ENCODE measurements around the gene NID2.

NID2 gene

GRCh38 chr14:52080808-52081755 lies 12.2 kb upstream of the NID2 start:
- DNase-seq (ENCODE audit: low read depth in 2 of 2), result no peak

GRCh38 chr14:52080158-52080800 lies 11.4 kb upstream of the NID2 start:
- DNase-seq (ENCODE audit: low read depth in 2 of 2), result no peak

GRCh38 chr14:52079239-52079959 lies 10.5 kb upstream of the NID2 start:
- no peak for DNase-seq (ENCODE audit: low read depth in 2 of 2)

- DNase-seq (ENCODE audit: low read depth in 2 of 2), result no peak
Measured at GRCh38 chr14:52078721-52079120, 9.9 kb upstream of the NID2 start.

GRCh38 chr14:52078095-52078531 lies 9.3 kb upstream of the NID2 start:
- no peak for DNase-seq (ENCODE audit: low read depth in 2 of 2)

GRCh38 chr14:52077256-52077979 lies 8.6 kb upstream of the NID2 start:
- DNase-seq (ENCODE audit: low read depth in 2 of 2), result no peak

GRCh38 chr14:52076334-52076733 lies 7.5 kb upstream of the NID2 start:
- DNase-seq (ENCODE audit: low read depth in 2 of 2), result no peak

GRCh38 chr14:52075371-52075770 lies 6.5 kb upstream of the NID2 start:
- no peak for DNase-seq (ENCODE audit: low read depth in 2 of 2)

- no peak for DNase-seq (ENCODE audit: low read depth in 2 of 2)
Measured at GRCh38 chr14:52073251-52073650, 4.4 kb upstream of the NID2 start.

GRCh38 chr14:52072266-52072780 lies 3.5 kb upstream of the NID2 start:
- DNase-seq (ENCODE audit: low read depth in 2 of 2), result no peak

- DNase-seq (ENCODE audit: low read depth in 2 of 2), result no peak
Measured at GRCh38 chr14:52071675-52072074, 2.8 kb upstream of the NID2 start.

GRCh38 chr14:52070051-52070431 lies 1.2 kb upstream of the NID2 start:
- no peak for DNase-seq (ENCODE audit: low read depth in 2 of 2)

GRCh38 chr14:52069307-52070050 lies 620 bp upstream of the NID2 start:
- no peak for DNase-seq (ENCODE audit: low read depth in 2 of 2)

GRCh38 chr14:52067873-52068614 lies 815 bp downstream of the NID2 start:
- no peak for DNase-seq (ENCODE audit: low read depth in 2 of 2)

GRCh38 chr14:52064174-52064573 lies 4.7 kb downstream of the NID2 start:
- no peak for DNase-seq (ENCODE audit: low read depth in 2 of 2)

GRCh38 chr14:52063052-52063462 lies 5.8 kb downstream of the NID2 start:
- DNase-seq (ENCODE audit: low read depth in 2 of 2), result no peak

GRCh38 chr14:52061890-52062289 lies 7.0 kb downstream of the NID2 start:
- DNase-seq (ENCODE audit: low read depth in 2 of 2), result no peak

GRCh38 chr14:52061390-52061789 lies 7.5 kb downstream of the NID2 start:
- DNase-seq (ENCODE audit: low read depth in 2 of 2), result no peak

- DNase-seq (ENCODE audit: low read depth in 2 of 2), result no peak
Measured at GRCh38 chr14:52060080-52060479, 8.8 kb downstream of the NID2 start.

- DNase-seq (ENCODE audit: low read depth in 2 of 2), result no peak
Measured at GRCh38 chr14:52059649-52060048, 9.2 kb downstream of the NID2 start.

Data from stimulated activated CD8-positive, alpha-beta memory T cell treated with anti-CD3 and anti-CD28 coated beads, Interleukin-15, amount 100 ng/mL, for 4 hours (primary cell).